ENCODE data around the gene FSTL4. TPM values are rescaled to one million over a fixed set of nuclear protein-coding genes. Genes with fewer than 3 reads are reported as not detected.

The FSTL4 gene
- total and polyA plus RNA-seq, 4 donors = 0.02 to 0.18 TPM; not detected in 2

DNA sequence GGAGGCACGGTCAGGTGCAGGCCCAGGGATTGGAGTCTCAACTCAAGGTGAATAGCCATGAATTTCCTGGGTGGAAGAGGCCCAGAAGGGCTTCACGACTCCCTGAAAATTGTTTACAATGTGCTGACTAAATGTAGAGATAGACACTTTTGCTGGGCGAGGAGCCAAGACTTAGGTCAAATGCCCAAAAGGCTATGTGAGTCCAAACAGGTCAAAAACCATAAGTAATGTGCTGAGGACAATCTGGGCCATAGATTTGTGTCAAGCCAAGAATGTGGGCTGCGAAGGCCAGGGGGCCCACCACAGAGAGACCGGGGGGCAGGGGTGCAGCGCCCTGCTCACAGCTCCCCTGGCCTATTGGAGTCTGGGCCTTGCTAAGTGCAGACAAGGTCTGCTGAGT, 362.7 kb downstream of the FSTL4 start:
- 67% methylated on average over 6 of the region's 6 CpGs for WGBS
- no peaks in the 10 kb centered on the region for H3K9me3 ChIP-seq (ENCODE audit: control insufficient read depth in 4 of 4, low read length in 3 of 4)
- DNase-seq (ENCODE audit: low spot score) = peak; percentile 44
- H3K36me3 ChIP-seq (ENCODE audit: control insufficient read depth in 4 of 4, insufficient read depth in 3 of 4, low read depth in 1 of 4, low read length in 3 of 4) = no peaks in the 10 kb centered on the region
- H3K27me3 ChIP-seq (ENCODE audit: control insufficient read depth in 4 of 4, insufficient read depth in 4 of 4, low read length in 3 of 4) = no peaks in the 10 kb centered on the region
- no peak for TF ChIP-seq YY1 (IDR thresholded peaks at IDR 0.05)
- TF ChIP-seq, protein P1, sequence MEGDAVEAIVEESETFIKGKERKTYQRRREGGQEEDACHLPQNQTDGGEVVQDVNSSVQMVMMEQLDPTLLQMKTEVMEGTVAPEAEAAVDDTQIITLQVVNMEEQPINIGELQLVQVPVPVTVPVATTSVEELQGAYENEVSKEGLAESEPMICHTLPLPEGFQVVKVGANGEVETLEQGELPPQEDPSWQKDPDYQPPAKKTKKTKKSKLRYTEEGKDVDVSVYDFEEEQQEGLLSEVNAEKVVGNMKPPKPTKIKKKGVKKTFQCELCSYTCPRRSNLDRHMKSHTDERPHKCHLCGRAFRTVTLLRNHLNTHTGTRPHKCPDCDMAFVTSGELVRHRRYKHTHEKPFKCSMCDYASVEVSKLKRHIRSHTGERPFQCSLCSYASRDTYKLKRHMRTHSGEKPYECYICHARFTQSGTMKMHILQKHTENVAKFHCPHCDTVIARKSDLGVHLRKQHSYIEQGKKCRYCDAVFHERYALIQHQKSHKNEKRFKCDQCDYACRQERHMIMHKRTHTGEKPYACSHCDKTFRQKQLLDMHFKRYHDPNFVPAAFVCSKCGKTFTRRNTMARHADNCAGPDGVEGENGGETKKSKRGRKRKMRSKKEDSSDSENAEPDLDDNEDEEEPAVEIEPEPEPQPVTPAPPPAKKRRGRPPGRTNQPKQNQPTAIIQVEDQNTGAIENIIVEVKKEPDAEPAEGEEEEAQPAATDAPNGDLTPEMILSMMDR (IDR thresholded peaks at IDR 0.05; ENCODE audit: low read depth, low read length, missing input control) = no peak
- TF ChIP-seq HNF4A (conservative IDR thresholded peaks at IDR 0.05) = no peak
- no peak for TF ChIP-seq NR2F2 (IDR thresholded peaks at IDR 0.05)
- no peak for TF ChIP-seq TAF1 (conservative IDR thresholded peaks at IDR 0.05)
- TF ChIP-seq RAD21 (IDR thresholded peaks at IDR 0.05) = no peak
- no peak for TF ChIP-seq EGR1 (IDR thresholded peaks at IDR 0.05; ENCODE audit: low read depth in 2 of 2)
- TF ChIP-seq FOXA2 (IDR thresholded peaks at IDR 0.05) = no peak
- TF ChIP-seq MAX (IDR thresholded peaks at IDR 0.05) = no peak
- no peak for TF ChIP-seq FOXA1 (IDR thresholded peaks at IDR 0.05)
- TF ChIP-seq ZBTB33 (IDR thresholded peaks at IDR 0.05) = no peak
- TF ChIP-seq, protein P2, sequence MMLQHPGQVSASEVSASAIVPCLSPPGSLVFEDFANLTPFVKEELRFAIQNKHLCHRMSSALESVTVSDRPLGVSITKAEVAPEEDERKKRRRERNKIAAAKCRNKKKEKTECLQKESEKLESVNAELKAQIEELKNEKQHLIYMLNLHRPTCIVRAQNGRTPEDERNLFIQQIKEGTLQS (IDR thresholded peaks at IDR 0.05) = no peak
- no peak overlapping the region for H3K9ac ChIP-seq (ENCODE audit: low read depth in 1 of 2, low read length in 2 of 2)
- H3K4me3 ChIP-seq (ENCODE audit: low read depth in 1 of 3, low read length in 3 of 3) = no peak overlapping the region
- no peak overlapping the region for H3K27ac ChIP-seq (ENCODE audit: low read depth in 1 of 2, low read length in 2 of 2)
- no peaks in the 10 kb centered on the region for H3K4me1 ChIP-seq (ENCODE audit: control insufficient read depth in 4 of 4, insufficient read depth in 4 of 4, low read length in 3 of 4)

DNA sequence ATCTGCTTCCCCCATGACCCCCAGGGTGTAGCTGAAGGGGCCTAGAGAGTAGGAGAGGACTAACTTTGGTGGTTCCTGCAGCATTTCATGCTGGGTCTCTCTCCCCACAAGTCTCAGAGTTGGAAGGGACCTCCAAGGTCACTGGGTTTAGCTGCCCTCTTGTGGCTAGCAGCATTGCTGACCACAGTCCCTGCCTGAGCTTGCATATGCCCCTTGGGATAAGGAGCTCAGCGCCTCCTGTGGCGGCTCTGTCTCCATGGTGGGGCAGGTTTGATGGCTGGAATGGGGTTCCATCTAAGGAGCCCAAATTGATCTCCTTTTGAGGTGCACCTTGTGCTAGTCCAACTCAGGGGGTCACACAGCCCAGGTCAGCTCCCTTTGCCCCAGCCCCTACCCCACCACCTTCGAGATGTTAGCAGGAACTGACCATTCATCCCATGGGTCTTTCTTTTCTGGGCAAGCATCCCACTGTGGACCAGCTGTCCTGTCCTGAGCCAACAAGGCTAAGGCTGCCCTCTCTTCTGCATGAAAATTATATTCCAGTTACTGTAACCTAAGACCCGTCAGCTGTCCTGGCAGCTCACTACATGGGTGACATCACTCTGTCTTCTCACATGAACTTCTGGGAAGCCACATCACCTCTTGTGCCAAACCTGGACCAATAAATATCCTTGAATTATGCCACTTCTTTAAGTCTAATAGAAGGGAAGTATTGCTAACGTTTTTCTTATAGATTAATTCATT, 364.3 kb downstream of the FSTL4 start:
- 84% methylated on average over 5 of the region's 5 CpGs for WGBS
- H3K4me1 ChIP-seq (ENCODE audit: control insufficient read depth in 4 of 4, insufficient read depth in 4 of 4, low read length in 3 of 4) = no peaks in the 10 kb centered on the region
- no peak overlapping the region for H3K27ac ChIP-seq (ENCODE audit: low read depth in 1 of 2, low read length in 2 of 2)
- no peaks in the 10 kb centered on the region for H3K27me3 ChIP-seq (ENCODE audit: control insufficient read depth in 4 of 4, insufficient read depth in 4 of 4, low read length in 3 of 4)
- no peak for DNase-seq (ENCODE audit: low spot score)
- no peak overlapping the region for H3K4me3 ChIP-seq (ENCODE audit: low read depth in 1 of 3, low read length in 3 of 3)
- TF ChIP-seq ZBTB33 (IDR thresholded peaks at IDR 0.05) (no peak), RAD21 (IDR thresholded peaks at IDR 0.05) (peak; percentile 71 to 81)
- TF ChIP-seq, protein P2 (IDR thresholded peaks at IDR 0.05) = no peak
- TF ChIP-seq, protein P1 (IDR thresholded peaks at IDR 0.05; ENCODE audit: low read depth, low read length, missing input control) = peak; percentile 34
- no peaks in the 10 kb centered on the region for H3K36me3 ChIP-seq (ENCODE audit: control insufficient read depth in 4 of 4, insufficient read depth in 3 of 4, low read depth in 1 of 4, low read length in 3 of 4)
- no peak overlapping the region for H3K9ac ChIP-seq (ENCODE audit: low read depth in 1 of 2, low read length in 2 of 2)
- no peaks in the 10 kb centered on the region for H3K9me3 ChIP-seq (ENCODE audit: control insufficient read depth in 4 of 4, low read length in 3 of 4)

All from liver (tissue), 9 donors.